ENCODE data around the gene FAM13A. TPM values are rescaled to one million over a fixed set of nuclear protein-coding genes. Genes with fewer than 3 reads are reported as not detected.

FAM13A gene
- total RNA-seq, 1 experiment from 2014 or later = 26.7 TPM

GRCh38 chr4:88911246-88912212 is 145.5 kb downstream of the FAM13A start:
- Histone ChIP-seq H3K4me1 (replicated peaks; ENCODE audit: insufficient read depth) (no peaks in the 10 kb centered on the region), H3K27me3 (ENCODE audit: insufficient read depth, low read depth) (no peaks in the 10 kb centered on the region), H3K9me2 (ENCODE audit: insufficient read depth) (no peaks in the 10 kb centered on the region), H3K4me2 (no peak overlapping the region), H4K20me1 (ENCODE audit: insufficient read depth) (no peaks in the 10 kb centered on the region), H3K27ac (no peak overlapping the region), H3K79me2 (ENCODE audit: low read depth) (no peaks in the 10 kb centered on the region), H2AFZ (no peak overlapping the region), H3K4me3 (no peak overlapping the region), H3K36me3 (ENCODE audit: low read depth) (no peaks in the 10 kb centered on the region), H3F3A (ENCODE audit: insufficient read depth, low read depth) (no peaks in the 10 kb centered on the region), H3K9me3 (ENCODE audit: insufficient read depth, low read depth) (no peaks in the 10 kb centered on the region)
- BruUV-seq (replicated peaks) = no TSS peak
- TF ChIP-seq EZH2 (IDR thresholded peaks at IDR 0.05; ENCODE audit: low read depth) = no peak
- TF ChIP-seq, protein P1, sequence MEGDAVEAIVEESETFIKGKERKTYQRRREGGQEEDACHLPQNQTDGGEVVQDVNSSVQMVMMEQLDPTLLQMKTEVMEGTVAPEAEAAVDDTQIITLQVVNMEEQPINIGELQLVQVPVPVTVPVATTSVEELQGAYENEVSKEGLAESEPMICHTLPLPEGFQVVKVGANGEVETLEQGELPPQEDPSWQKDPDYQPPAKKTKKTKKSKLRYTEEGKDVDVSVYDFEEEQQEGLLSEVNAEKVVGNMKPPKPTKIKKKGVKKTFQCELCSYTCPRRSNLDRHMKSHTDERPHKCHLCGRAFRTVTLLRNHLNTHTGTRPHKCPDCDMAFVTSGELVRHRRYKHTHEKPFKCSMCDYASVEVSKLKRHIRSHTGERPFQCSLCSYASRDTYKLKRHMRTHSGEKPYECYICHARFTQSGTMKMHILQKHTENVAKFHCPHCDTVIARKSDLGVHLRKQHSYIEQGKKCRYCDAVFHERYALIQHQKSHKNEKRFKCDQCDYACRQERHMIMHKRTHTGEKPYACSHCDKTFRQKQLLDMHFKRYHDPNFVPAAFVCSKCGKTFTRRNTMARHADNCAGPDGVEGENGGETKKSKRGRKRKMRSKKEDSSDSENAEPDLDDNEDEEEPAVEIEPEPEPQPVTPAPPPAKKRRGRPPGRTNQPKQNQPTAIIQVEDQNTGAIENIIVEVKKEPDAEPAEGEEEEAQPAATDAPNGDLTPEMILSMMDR (conservative IDR thresholded peaks at IDR 0.05) = no peak
- DNase-seq = no peak
- intact Hi-C loops (cut with micrococcal nuclease; ENCODE audit: unreplicated experiment) = no loop called here
- ChIA-PET CTCF (no interaction called here), POLR2A (ENCODE audit: unreplicated experiment) (no interaction called here)

DNA sequence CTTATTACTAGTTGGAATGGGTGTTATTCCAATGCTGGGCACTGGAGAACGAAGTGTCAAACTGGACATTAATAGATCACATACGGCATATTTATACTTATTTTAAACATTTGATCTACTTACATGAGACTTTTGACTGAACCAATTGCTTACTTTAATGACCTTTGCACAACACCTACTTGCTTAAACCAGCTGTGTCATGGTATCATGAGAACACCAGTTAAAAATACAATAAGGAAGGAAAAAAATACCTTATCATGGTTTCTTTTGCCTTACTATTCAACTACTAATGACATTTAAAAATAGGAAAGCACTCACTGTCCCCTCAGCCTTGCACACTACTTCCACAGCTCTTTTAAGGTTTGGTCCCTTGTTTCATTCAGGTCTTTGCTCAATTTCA is 146.9 kb downstream of the FAM13A start:
- Histone ChIP-seq H2AFZ (no peak overlapping the region), H3K27me3 (ENCODE audit: insufficient read depth, low read depth) (no peaks in the 10 kb centered on the region), H3K4me1 (replicated peaks; ENCODE audit: insufficient read depth) (no peaks in the 10 kb centered on the region), H3F3A (ENCODE audit: insufficient read depth, low read depth) (no peaks in the 10 kb centered on the region), H3K27ac (no peak overlapping the region), H3K9me2 (ENCODE audit: insufficient read depth) (no peaks in the 10 kb centered on the region), H3K4me3 (no peak overlapping the region), H3K79me2 (ENCODE audit: low read depth) (no peaks in the 10 kb centered on the region), H4K20me1 (ENCODE audit: insufficient read depth) (no peaks in the 10 kb centered on the region), H3K9me3 (ENCODE audit: insufficient read depth, low read depth) (no peaks in the 10 kb centered on the region), H3K4me2 (no peak overlapping the region), H3K36me3 (ENCODE audit: low read depth) (no peaks in the 10 kb centered on the region)
- ChIA-PET POLR2A (ENCODE audit: unreplicated experiment) (no interaction called here), CTCF (no interaction called here)
- intact Hi-C loops (cut with micrococcal nuclease; ENCODE audit: unreplicated experiment) = no loop called here
- no peak for TF ChIP-seq EZH2 (IDR thresholded peaks at IDR 0.05; ENCODE audit: low read depth)
- TF ChIP-seq, protein P1 (conservative IDR thresholded peaks at IDR 0.05) = no peak
- BruUV-seq (replicated peaks) = no TSS peak
- no peak for DNase-seq

GRCh38 chr4:88908521-88908920 is 148.5 kb downstream of the FAM13A start:
- no peak for TF ChIP-seq EZH2 (IDR thresholded peaks at IDR 0.05; ENCODE audit: low read depth)
- TF ChIP-seq, protein P1 (conservative IDR thresholded peaks at IDR 0.05) = no peak
- Histone ChIP-seq H3F3A (ENCODE audit: insufficient read depth, low read depth) (no peaks in the 10 kb centered on the region), H4K20me1 (ENCODE audit: insufficient read depth) (no peaks in the 10 kb centered on the region), H3K4me1 (replicated peaks; ENCODE audit: insufficient read depth) (no peaks in the 10 kb centered on the region), H3K4me2 (no peak overlapping the region), H3K36me3 (ENCODE audit: low read depth) (no peaks in the 10 kb centered on the region), H2AFZ (no peak overlapping the region), H3K27ac (no peak overlapping the region), H3K9me3 (ENCODE audit: insufficient read depth, low read depth) (no peaks in the 10 kb centered on the region), H3K4me3 (no peak overlapping the region), H3K79me2 (ENCODE audit: low read depth) (no peaks in the 10 kb centered on the region), H3K9me2 (ENCODE audit: insufficient read depth) (no peaks in the 10 kb centered on the region), H3K27me3 (ENCODE audit: insufficient read depth, low read depth) (no peaks in the 10 kb centered on the region)
- ChIA-PET POLR2A (ENCODE audit: unreplicated experiment) (no interaction called here), CTCF (no interaction called here)
- DNase-seq = no peak
- intact Hi-C loops (cut with micrococcal nuclease; ENCODE audit: unreplicated experiment) = no loop called here
- no TSS peak for BruUV-seq (replicated peaks)

Measured in PC-9 (cell line).